HG03565 (cell line): Measurements from ENCODE around the gene ZNF669.
"Not testable (repeated sequence)": the region's sequence is repeated elsewhere in the genome, so short reads cannot be mapped to it uniquely, and the experiment has no call there.

ENCODE experiments used
- ATAC-seq: cut with Tn5 transposase; IDR thresholded peaks from one replicate; pipeline ENCODE4 v1.9.1; 2021; ENCODE audit warnings: mild to moderate bottlenecking, moderate library complexity; ENCODE audit not compliant: unreplicated experiment

The ZNF669 gene

DNA sequence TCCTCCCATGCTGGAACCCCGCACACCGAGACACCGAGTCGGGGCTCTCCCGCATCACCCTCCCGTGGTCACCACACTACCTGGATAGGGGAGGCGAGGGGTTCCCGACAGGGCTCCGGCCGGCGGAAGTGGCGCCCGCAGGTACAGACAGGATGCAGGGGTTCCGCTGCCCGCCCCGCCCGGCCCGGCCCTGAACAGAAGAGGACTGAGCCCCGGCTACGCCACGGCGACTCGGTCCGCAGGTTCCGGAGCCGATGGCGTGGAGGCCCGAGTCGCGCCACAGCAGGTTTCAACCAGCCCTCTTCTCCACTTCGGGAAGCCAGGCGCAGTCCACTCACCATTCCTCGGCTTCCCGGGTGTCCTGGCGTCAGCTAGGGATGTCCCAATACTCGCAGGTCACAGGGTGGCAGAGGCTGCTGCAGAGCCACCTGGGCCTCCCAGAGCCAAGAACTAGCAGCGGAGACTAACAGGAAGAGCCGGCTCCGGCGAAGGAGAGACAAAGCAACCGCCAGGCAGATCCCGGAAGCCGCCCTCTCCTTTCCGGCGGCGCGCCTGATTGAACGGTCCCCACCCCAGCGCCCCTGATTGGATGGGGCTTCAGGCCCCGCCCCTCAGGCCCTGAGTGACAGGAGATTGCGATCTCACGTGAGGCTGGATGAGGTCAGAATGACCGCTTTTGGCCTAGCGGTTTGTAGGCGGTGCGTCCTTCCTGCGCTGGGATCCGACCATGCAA lies at the start of gene ZNF669:
TSS of gene ZNF669 (minus strand) at position 498 of the 733 bp plus-strand sequence. CDS start at position 341, 157 bp downstream.
- peak; percentile 97 for ATAC-seq

GRCh38 chr1:247147781-247148180 lies 43.6 kb upstream of the ZNF669 start:
- ATAC-seq: no peak

- not testable (repeated sequence) for ATAC-seq
These were observed 43.0 kb upstream of the ZNF669 start for GRCh38 chr1:247147120-247147519.

DNA sequence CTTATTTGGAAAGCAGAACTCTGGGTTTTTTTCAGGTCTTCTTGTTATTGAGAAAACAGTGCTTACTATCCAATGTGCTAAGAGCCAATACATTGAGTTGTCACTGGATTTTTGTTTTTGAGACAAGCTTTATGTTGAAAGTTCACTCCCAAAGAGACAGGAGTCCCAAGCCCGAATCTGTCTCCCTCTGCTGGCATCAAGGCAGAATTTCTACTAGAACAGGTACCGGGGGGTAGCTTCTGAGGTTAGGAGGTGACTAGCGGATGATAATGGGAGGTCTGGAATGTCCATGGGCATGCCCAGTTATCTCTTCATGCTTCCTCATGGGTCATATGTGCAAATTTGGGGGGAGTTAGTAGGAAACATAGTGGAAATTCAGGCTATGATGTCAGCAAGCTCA lies 42.5 kb upstream of the ZNF669 start:
- ATAC-seq: no peak

DNA sequence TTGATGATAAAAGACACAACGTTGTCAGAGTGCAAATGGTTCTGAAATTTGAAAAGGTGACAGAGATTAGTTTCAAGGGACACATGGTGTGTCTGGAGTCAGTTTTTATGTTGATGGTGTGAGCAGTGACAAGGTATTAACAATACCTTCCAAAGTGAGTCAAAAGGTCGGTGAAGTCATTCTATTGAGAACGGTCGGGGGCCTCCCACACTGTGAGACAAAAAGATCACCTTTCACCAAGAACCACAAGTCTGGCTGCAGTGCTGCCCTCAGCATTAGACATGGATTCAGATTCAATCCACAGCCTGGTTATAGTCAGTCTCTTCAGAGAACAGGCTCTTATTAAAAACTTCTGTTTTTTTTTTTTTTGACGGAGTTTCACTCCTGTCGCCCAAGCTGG lies 41.1 kb upstream of the ZNF669 start:
- no peak for ATAC-seq

DNA sequence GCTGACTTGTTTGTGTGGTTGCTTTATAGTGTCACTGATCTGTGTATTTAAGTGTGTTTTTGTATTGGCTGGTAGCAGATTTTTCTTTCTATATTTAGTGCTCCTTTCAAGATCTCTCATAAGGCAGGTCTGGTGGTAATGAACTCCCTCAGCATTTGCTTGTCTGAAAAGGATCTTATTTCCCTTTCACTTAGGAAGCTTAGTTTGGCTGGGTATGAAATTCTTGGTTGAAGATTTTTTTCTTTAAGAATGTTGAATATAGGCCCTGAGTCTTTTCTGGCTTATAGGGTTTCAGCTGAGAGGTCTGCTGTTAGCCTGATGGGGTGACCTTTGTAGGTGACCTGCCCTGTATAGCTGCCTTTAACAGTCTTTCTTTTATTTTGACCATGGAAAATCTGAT lies 35.4 kb upstream of the ZNF669 start:
- ATAC-seq: not testable (repeated sequence)

- ATAC-seq: no peak
These were observed 27.1 kb upstream of the ZNF669 start for GRCh38 chr1:247131236-247131635.

DNA sequence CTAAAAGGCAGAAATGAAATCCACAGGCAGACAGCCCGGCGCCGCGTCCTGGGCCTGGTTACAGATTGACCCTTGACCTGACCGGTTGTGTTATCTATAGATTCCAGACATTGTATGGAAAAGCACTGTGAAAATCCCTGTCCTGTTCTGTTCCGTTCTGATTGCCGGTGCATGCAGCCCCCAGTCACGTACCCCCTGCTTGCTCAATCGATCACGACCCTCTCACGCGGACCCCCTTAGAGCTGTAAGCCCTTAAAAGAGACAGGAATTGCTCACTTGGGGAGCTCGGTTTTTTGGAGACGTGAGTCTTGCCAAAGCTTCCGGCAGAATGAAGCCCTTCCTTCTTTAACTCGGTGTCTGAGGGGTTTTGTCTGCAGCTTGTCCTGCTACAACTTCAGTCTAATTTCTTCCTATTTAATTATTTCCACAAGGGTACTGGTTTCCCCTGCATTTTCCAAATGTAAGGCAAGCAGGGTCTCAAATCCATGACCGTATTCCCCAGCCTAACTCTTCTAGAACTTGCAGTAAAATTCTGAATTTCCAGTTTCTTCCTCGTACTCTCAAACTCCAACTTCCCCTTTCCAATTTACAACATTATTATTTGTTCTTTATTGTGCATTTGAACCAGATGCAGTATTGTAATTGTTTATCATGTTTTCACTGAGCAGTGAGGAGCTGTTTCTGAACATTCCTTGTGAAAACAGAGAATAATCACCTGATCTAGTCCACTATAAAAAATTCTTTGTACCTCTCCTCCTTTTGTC lies 23.5 kb upstream of the ZNF669 start:
- not testable (repeated sequence) for ATAC-seq

DNA sequence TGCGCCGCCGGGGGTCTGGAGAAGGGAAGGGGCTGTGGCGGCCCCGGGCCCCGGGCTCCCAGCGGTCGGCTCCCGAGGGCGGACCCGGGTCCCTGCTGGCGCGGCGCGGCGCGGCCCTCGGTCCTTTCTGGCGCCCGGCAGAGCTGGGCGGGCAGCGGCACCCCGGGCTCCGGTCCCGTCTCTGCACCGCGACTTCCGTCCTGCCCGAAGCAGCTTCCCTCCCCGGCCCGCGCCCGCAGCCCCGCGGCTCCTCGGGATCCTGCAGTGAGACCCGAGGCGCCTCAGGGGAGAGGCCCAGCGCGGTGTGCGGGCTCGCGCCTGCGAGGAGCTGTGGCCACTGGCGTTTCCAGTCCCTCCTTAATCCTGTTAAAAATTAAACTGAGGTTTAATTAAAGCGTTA lies 22.4 kb upstream of the ZNF669 start:
- peak; percentile 27 for ATAC-seq

- ATAC-seq: peak; percentile 98
These were observed 22.0 kb upstream of the ZNF669 start for GRCh38 chr1:247126166-247126565.

DNA sequence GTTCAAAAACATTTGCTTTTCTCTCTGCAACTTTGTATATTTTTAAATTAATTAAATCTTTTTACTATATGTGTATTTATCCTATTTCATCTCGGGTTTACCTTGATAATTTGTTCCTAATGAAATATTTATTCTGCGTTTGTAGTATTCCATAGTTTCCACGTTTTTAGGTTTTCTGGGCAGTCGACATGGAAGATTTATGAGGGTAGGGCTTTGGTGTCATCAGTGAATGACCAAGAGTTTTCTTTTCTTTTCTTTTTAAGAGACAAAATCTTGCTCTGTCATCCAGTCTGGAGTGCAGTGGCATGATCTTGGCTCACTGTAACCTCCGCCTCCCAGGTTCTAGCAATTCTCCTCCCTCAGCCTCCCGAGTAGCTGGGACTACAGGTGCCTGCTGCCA lies 17.2 kb upstream of the ZNF669 start:
- ATAC-seq: no peak

- not testable (repeated sequence) for ATAC-seq
These were observed 16.2 kb upstream of the ZNF669 start for GRCh38 chr1:247120408-247120668.

DNA sequence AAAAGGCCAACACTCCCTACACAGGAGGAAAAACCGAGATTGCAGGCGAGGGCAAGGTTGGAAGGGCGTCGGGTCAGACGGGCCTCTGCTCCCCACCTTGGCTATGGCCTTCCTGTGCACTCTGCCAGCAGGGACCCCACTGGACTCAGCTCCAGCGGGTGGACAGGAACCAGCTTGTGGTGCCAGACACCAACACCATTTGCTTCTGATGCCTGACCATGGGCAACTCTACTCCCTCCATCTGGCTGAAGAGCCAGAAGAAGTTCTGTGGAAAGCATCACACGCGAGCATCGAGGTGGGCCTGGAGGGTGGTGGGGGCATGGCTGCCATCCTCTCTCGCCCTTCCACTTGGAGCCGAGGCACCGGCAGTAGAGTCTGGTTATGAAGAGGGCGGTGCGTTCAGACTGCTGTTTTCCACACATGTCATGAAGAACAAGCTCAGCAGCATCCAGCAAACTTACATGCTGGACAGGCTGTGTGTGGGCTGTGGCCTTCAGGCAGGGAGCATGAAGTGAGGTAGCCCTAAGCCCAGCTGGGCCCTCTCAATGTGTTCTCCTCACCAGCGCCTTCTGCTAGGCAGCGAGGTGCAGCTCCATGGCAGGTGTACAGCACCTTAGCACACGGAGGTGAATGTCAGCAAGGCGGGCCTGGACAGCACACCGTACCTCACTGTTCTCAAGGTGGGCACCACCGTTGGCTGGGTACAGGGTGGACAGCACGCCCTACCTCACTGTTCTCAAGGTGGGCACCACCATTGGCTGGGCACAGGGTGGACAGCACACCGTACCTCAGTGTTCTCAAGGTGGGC lies 15.6 kb upstream of the ZNF669 start:
- no peak for ATAC-seq

GRCh38 chr1:247118946-247119446 lies 14.8 kb upstream of the ZNF669 start:
- ATAC-seq: no peak

- ATAC-seq: no peak
These were observed 11.4 kb upstream of the ZNF669 start for GRCh38 chr1:247115545-247115944.

DNA sequence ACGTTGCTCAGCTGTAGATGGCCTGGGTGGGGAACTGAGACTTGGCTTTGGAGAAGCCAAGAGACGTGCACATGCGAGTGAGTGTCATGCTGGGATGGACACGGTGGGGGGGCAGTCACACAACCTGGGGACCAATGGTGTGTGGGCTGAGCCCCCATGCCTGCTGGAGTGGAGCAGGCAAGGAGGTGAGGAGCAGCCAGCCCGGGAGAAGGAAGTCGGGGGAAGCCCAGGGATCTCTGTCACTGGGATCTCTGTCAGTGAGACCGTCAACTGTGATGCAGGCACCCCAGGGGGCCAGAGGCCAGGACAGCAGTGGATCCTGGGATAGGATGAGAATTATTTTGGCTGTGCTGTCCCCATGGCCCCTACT lies 11.0 kb upstream of the ZNF669 start:
- ATAC-seq: no peak

GRCh38 chr1:247114351-247115140 lies 10.4 kb upstream of the ZNF669 start:
- ATAC-seq: no peak

GRCh38 chr1:247113733-247114271 lies 9.6 kb upstream of the ZNF669 start:
- ATAC-seq: no peak

GRCh38 chr1:247113094-247113497 lies 8.9 kb upstream of the ZNF669 start:
- no peak for ATAC-seq

GRCh38 chr1:247112479-247112781 lies 8.3 kb upstream of the ZNF669 start:
- ATAC-seq: no peak
